ENCODE data around the gene TTC28. TPM values are rescaled to one million over a fixed set of nuclear protein-coding genes. Genes with fewer than 3 reads are reported as not detected.
"Not testable (repeated sequence)": the region's sequence is repeated elsewhere in the genome, so short reads cannot be mapped to it uniquely, and the experiment has no call there.

The TTC28 gene
- total and polyA plus RNA-seq, 7 experiments from 2014 or later: 0.50 to 8.3 (median 4.2) TPM

DNA sequence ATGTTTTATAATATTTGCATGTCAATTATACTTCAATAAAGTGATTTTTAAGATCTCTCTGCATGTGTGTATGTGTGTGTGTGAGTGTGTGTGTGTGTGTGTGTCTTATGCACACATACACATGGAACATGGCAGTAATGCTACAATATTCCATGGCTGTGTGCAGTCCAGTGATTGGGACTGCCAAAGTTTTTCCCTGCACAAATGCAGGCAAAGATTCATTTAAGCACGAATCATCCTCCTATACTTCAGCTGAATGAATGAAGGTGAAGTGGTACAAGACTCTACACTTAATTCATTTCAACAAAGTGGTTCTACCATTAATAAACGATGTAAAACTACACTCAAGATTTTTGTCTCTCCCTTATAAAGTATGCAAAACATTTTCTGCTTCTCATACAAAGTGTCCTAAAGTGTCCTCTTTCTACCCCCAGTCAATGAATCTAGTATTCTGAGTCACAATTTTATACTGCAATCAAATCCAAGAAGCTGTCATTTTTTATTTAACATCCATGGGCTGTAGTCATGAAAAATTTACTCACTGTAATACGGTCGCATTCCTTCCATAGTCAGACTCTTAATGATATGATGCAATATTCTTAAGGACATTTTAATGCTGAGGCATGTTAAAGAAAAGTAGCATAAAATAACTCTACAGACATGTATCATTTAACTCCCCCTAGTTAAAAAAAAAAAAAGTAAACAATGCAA is 132.4 kb downstream of the TTC28 start:
- Histone ChIP-seq H3K27ac (ENCODE audit: low read depth, low read length) (no peak overlapping the region), H3K36me3 (ENCODE audit: control insufficient read depth in 2 of 3, insufficient read depth in 3 of 3, low read length in 3 of 3) (no peaks in the 10 kb centered on the region), H3K27me3 (ENCODE audit: control insufficient read depth in 2 of 2, insufficient read depth in 2 of 2, low read length in 2 of 2) (no peaks in the 10 kb centered on the region), H3K4me1 (ENCODE audit: control insufficient read depth in 2 of 2, insufficient read depth in 2 of 2, low read length in 2 of 2) (no peaks in the 10 kb centered on the region), H3K4me3 (ENCODE audit: low read length) (no peak overlapping the region), H3K9me3 (ENCODE audit: control insufficient read depth in 2 of 3, low read length in 3 of 3) (no peaks in the 10 kb centered on the region)
- Mint-ChIP-seq H3K36me3 (peaks cover 0 to 3% (median 0%) of the 10 kb centered on the region in 5 donors), H3K27me3 (peaks cover 8 to 17% (median 13%) of the 10 kb centered on the region in 5 donors), H3K9me3 (peaks cover 0 to 11% (median 2%) of the 10 kb centered on the region in 11 donors), H3K27ac (no peak overlapping the region), H3K4me3 (no peak overlapping the region), H3K4me1 (no peaks in the 10 kb centered on the region)
- DNase-seq (no peak), ATAC-seq (no peak)
- intact Hi-C loops (cut with micrococcal nuclease): no loop called here
- POLR2A ChIA-PET: no interaction called here
- CTCF ChIA-PET: no interaction called here

DNA sequence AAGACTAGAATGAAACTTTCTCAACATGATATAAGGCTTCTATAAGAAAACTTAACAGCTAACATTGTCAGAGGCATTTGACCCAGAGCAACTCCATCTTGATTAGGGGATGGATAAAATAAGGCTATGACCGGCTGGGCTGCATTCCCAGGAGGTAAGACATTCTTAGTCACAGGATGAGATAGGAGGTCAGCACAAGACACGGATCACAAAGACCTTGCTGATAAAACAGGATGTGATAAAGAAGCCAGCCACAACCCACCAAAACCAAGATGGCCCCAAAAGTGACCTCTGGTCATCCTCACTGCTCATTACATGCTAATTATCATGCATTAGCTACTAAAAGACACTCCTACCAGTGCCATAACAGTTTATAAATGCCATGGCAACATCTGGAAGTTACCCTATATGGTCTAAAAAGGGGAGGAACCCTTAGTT is 135.2 kb downstream of the TTC28 start:
- H3K9me3 ChIP-seq (ENCODE audit: control insufficient read depth in 2 of 3, low read length in 3 of 3): no peaks in the 10 kb centered on the region
- no peak overlapping the region for H3K27ac Mint-ChIP-seq
- no peaks in the 10 kb centered on the region for H3K36me3 ChIP-seq (ENCODE audit: control insufficient read depth in 2 of 3, insufficient read depth in 3 of 3, low read length in 3 of 3)
- POLR2A ChIA-PET: no interaction called here
- CTCF ChIA-PET: no interaction called here
- peaks cover 0 to 12% (median 2%) of the 10 kb centered on the region in 11 donors for H3K9me3 Mint-ChIP-seq
- no peaks in the 10 kb centered on the region for H3K4me1 Mint-ChIP-seq
- intact Hi-C loops (cut with micrococcal nuclease): no loop called here
- H3K4me3 Mint-ChIP-seq: no peak overlapping the region
- no peak for DNase-seq
- H3K36me3 Mint-ChIP-seq: peaks cover 0 to 4% (median 0%) of the 10 kb centered on the region in 5 donors
- H3K27me3 Mint-ChIP-seq: peaks cover 5 to 18% (median 7%) of the 10 kb centered on the region in 5 donors
- no peak overlapping the region for H3K27ac ChIP-seq (ENCODE audit: low read depth, low read length)
- no peaks in the 10 kb centered on the region for H3K27me3 ChIP-seq (ENCODE audit: control insufficient read depth in 2 of 2, insufficient read depth in 2 of 2, low read length in 2 of 2)
- ATAC-seq: no peak
- no peak overlapping the region for H3K4me3 ChIP-seq (ENCODE audit: low read length)
- H3K4me1 ChIP-seq (ENCODE audit: control insufficient read depth in 2 of 2, insufficient read depth in 2 of 2, low read length in 2 of 2): no peaks in the 10 kb centered on the region

DNA sequence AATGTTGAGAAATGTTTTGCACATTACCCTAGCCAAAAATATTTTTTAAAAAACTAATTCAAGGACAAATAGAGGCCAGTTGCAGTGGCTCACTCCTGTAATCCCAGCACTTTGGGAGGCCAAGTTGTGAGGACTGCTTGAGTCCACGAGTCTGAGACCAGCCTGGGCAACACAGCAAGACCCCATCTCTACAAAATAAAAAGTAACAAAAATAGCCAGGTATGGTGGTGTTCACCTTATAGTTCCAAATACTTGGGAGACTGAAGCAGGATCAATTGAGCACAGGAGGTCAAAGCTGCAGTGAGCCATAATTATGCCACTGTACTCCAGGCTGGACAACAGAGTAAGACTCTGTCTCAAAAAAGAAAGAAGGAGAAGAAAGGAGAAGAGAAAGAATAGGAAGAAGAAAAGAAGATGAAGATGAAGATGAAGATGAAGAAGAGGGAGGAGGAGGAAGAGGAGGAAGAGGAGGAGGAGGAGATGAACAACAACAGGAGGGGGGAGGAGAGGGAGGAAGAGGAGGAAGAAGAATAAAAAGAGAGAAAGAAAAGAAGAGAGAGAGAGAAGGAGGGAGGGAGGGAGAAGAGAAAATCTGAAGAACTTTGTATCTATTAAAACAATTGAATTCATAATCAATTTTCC is 136.5 kb downstream of the TTC28 start:
- intact Hi-C loops (cut with micrococcal nuclease): no loop called here
- Mint-ChIP-seq H3K4me1 (no peaks in the 10 kb centered on the region), H3K27ac (no peak overlapping the region), H3K9me3 (peaks cover 0 to 12% (median 2%) of the 10 kb centered on the region in 11 donors), H3K4me3 (no peak overlapping the region), H3K36me3 (peaks cover 0 to 4% (median 0%) of the 10 kb centered on the region in 5 donors), H3K27me3 (peaks cover 4 to 22% (median 6%) of the 10 kb centered on the region in 5 donors)
- ATAC-seq (no peak), DNase-seq (no peak)
- Histone ChIP-seq H3K9me3 (ENCODE audit: control insufficient read depth in 2 of 3, low read length in 3 of 3) (no peaks in the 10 kb centered on the region), H3K27ac (ENCODE audit: low read depth, low read length) (no peak overlapping the region), H3K36me3 (ENCODE audit: control insufficient read depth in 2 of 3, insufficient read depth in 3 of 3, low read length in 3 of 3) (no peaks in the 10 kb centered on the region), H3K4me1 (ENCODE audit: control insufficient read depth in 2 of 2, insufficient read depth in 2 of 2, low read length in 2 of 2) (no peaks in the 10 kb centered on the region), H3K4me3 (ENCODE audit: low read length) (no peak overlapping the region), H3K27me3 (ENCODE audit: control insufficient read depth in 2 of 2, insufficient read depth in 2 of 2, low read length in 2 of 2) (no peaks in the 10 kb centered on the region)
- POLR2A ChIA-PET: no interaction called here
- CTCF ChIA-PET: no interaction called here

DNA sequence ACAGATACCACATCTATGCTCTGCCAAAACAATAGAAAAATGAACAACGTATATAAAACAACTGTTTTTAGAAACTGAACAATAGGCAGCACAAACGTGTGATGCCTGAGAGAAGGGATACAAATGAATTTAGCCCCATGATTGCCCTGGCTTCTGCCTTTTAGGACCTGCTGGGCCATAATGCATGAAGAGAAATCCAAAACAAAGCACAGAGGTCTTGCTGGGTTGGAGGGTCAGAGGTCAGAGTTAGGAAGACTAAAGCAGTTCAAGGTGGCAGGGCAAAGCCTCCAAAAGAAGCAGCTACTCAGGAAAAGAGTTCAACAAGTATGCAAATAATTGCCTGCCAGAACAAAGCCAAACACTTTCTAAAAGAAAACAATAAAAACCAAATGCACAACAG is 138.5 kb downstream of the TTC28 start:
- H3K36me3 Mint-ChIP-seq: peaks cover 0 to 4% (median 0%) of the 10 kb centered on the region in 5 donors
- intact Hi-C loops (cut with micrococcal nuclease): no loop called here
- no peak overlapping the region for H3K4me3 Mint-ChIP-seq

DNA sequence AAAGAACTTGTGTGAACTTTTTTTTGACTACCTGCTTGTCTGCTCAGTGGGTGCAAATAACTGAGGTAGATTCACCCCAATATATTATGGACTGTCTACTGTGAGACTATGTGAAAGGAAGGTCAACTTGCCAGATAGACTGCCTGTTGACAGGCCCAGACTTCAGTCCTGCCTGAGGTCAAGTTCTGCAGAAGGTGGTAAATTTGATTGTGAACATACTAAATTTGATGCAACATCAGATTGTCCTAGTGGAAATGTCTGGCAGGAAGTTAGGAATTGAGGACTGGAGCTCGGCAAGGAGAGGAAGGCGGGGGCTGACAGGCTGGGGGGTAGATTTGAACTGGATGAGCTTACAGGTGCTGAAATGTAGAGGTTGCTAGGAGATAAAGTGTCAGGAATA is 140.7 kb downstream of the TTC28 start:
- ChIA-PET POLR2A (no interaction called here), CTCF (no interaction called here)
- Histone ChIP-seq H3K9me3 (ENCODE audit: control insufficient read depth in 2 of 3, low read length in 3 of 3) (no peaks in the 10 kb centered on the region), H3K27me3 (ENCODE audit: control insufficient read depth in 2 of 2, insufficient read depth in 2 of 2, low read length in 2 of 2) (no peaks in the 10 kb centered on the region), H3K27ac (ENCODE audit: low read depth, low read length) (no peak overlapping the region), H3K36me3 (ENCODE audit: control insufficient read depth in 2 of 3, insufficient read depth in 3 of 3, low read length in 3 of 3) (no peaks in the 10 kb centered on the region), H3K4me1 (ENCODE audit: control insufficient read depth in 2 of 2, insufficient read depth in 2 of 2, low read length in 2 of 2) (no peaks in the 10 kb centered on the region), H3K4me3 (ENCODE audit: low read length) (no peak overlapping the region)
- no peak overlapping the region for H3K4me3 Mint-ChIP-seq
- H3K9me3 Mint-ChIP-seq: peaks cover 0 to 12% (median 2%) of the 10 kb centered on the region in 11 donors
- ATAC-seq (no peak), DNase-seq (no peak)
- peaks cover 4 to 18% (median 5%) of the 10 kb centered on the region in 5 donors for H3K27me3 Mint-ChIP-seq
- H3K36me3 Mint-ChIP-seq: peaks cover 0 to 4% (median 0%) of the 10 kb centered on the region in 5 donors
- no peaks in the 10 kb centered on the region for H3K4me1 Mint-ChIP-seq
- no peak overlapping the region for H3K27ac Mint-ChIP-seq
- intact Hi-C loops (cut with micrococcal nuclease): no loop called here

More for the DNA sequence above, 138.5 kb downstream of the TTC28 start:
- H3K27ac Mint-ChIP-seq: no peak overlapping the region
- POLR2A ChIA-PET: no interaction called here
- CTCF ChIA-PET: no interaction called here
- ATAC-seq: no peak
- H3K9me3 Mint-ChIP-seq: peaks cover 0 to 12% (median 2%) of the 10 kb centered on the region in 11 donors
- H3K4me1 Mint-ChIP-seq: no peaks in the 10 kb centered on the region
- no peaks in the 10 kb centered on the region for H3K9me3 ChIP-seq (ENCODE audit: control insufficient read depth in 2 of 3, low read length in 3 of 3)
- peaks cover 4 to 22% (median 6%) of the 10 kb centered on the region in 5 donors for H3K27me3 Mint-ChIP-seq
- no peaks in the 10 kb centered on the region for H3K27me3 ChIP-seq (ENCODE audit: control insufficient read depth in 2 of 2, insufficient read depth in 2 of 2, low read length in 2 of 2)
- no peak overlapping the region for H3K27ac ChIP-seq (ENCODE audit: low read depth, low read length)
- H3K4me1 ChIP-seq (ENCODE audit: control insufficient read depth in 2 of 2, insufficient read depth in 2 of 2, low read length in 2 of 2): no peaks in the 10 kb centered on the region
- DNase-seq: no peak
- H3K36me3 ChIP-seq (ENCODE audit: control insufficient read depth in 2 of 3, insufficient read depth in 3 of 3, low read length in 3 of 3): no peaks in the 10 kb centered on the region
- no peak overlapping the region for H3K4me3 ChIP-seq (ENCODE audit: low read length)

DNA sequence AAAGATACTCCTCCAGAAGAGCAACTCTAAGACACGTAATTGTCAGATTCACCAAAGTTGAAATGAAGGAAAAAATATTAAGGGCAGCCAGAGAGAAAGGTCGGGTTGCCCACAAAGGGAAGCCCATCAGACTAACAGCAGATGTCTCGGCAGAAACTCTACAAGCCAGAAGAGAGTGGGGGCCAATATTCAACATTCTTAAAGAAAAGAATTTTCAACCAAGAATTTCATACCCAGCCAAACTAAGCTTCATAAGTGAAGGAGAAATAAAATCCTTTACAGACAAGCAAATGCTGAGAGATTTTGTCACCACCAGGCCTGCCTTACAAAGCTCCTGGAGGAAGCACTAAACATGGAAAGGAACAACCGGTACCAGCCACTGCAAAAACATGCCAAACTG is 149.1 kb downstream of the TTC28 start:
- H3K27me3 ChIP-seq (ENCODE audit: control insufficient read depth in 2 of 2, insufficient read depth in 2 of 2, low read length in 2 of 2); intact Hi-C loops (cut with micrococcal nuclease); H3K9me3 ChIP-seq (ENCODE audit: control insufficient read depth in 2 of 3, low read length in 3 of 3); H3K4me3 ChIP-seq (ENCODE audit: low read length); DNase-seq; H3K27ac Mint-ChIP-seq; H3K4me3 Mint-ChIP-seq; H3K4me1 Mint-ChIP-seq; CTCF ChIA-PET; H3K36me3 Mint-ChIP-seq; ATAC-seq; H3K27ac ChIP-seq (ENCODE audit: low read depth, low read length); H3K4me1 ChIP-seq (ENCODE audit: control insufficient read depth in 2 of 2, insufficient read depth in 2 of 2, low read length in 2 of 2); H3K36me3 ChIP-seq (ENCODE audit: control insufficient read depth in 2 of 3, insufficient read depth in 3 of 3, low read length in 3 of 3); POLR2A ChIA-PET: not testable (repeated sequence)
- H3K9me3 Mint-ChIP-seq: peaks cover 6 to 31% (median 14%) of the 10 kb centered on the region in 11 donors
- peaks cover 12 to 25% (median 23%) of the 10 kb centered on the region in 5 donors for H3K27me3 Mint-ChIP-seq

DNA sequence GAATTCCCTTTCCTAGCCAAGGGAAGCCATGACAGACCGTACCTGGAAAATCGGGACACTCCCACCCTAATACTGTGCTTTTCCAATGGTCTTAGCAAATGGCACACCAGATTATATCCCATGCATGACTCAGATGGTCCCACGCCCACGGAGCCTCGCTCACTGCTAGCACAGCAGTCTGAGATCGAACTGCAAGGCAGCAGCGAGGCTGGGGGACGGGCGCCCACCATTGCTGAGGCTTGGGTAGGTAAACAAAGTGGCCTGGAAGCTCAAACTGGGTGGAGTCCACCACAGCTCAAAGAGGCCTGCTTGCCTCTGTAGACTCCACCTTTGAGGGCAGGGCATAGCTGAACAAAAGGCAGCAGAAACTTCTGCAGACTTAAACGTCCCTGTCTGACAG is 150.5 kb downstream of the TTC28 start:
- Mint-ChIP-seq H3K9me3 (peaks cover 6 to 31% (median 14%) of the 10 kb centered on the region in 11 donors), H3K27me3 (peaks cover 12 to 29% (median 23%) of the 10 kb centered on the region in 5 donors)
- H3K4me3 Mint-ChIP-seq; ATAC-seq; H3K4me1 Mint-ChIP-seq; H3K27me3 ChIP-seq (ENCODE audit: control insufficient read depth in 2 of 2, insufficient read depth in 2 of 2, low read length in 2 of 2); H3K27ac ChIP-seq (ENCODE audit: low read depth, low read length); POLR2A ChIA-PET; CTCF ChIA-PET; H3K4me1 ChIP-seq (ENCODE audit: control insufficient read depth in 2 of 2, insufficient read depth in 2 of 2, low read length in 2 of 2); H3K36me3 Mint-ChIP-seq; H3K4me3 ChIP-seq (ENCODE audit: low read length); H3K27ac Mint-ChIP-seq; H3K36me3 ChIP-seq (ENCODE audit: control insufficient read depth in 2 of 3, insufficient read depth in 3 of 3, low read length in 3 of 3); H3K9me3 ChIP-seq (ENCODE audit: control insufficient read depth in 2 of 3, low read length in 3 of 3); DNase-seq; intact Hi-C loops (cut with micrococcal nuclease): not testable (repeated sequence)
